GM15510 (cell line): ENCODE data around the gene NLK.

Source experiments
- POLR2A ChIP-seq: IDR thresholded peaks from 3 replicates; pipeline ENCODE4 v1.6.1; 2011; ENCODE audit warnings: borderline replicate concordance; ENCODE audit not compliant: insufficient read length; ENCODE audit errors: extremely low read depth

Gene NLK

GRCh38 chr17:28144019-28144418 is 101.5 kb downstream of the NLK start:
- no peak for TF ChIP-seq POLR2A

GRCh38 chr17:28145348-28145747 is 102.9 kb downstream of the NLK start:
- no peak for TF ChIP-seq POLR2A

GRCh38 chr17:28147017-28147416 is 104.5 kb downstream of the NLK start:
- no peak for TF ChIP-seq POLR2A

- TF ChIP-seq POLR2A, result no peak
Observed at GRCh38 chr17:28151001-28151400, 108.5 kb downstream of the NLK start.

GRCh38 chr17:28154214-28154613 is 111.7 kb downstream of the NLK start:
- TF ChIP-seq POLR2A, result no peak

GRCh38 chr17:28159004-28159403 is 116.5 kb downstream of the NLK start:
- TF ChIP-seq POLR2A, result no peak

GRCh38 chr17:28159924-28160323 is 117.4 kb downstream of the NLK start:
- no peak for TF ChIP-seq POLR2A

- no peak for TF ChIP-seq POLR2A
Observed at GRCh38 chr17:28160610-28161009, 118.1 kb downstream of the NLK start.

- no peak for TF ChIP-seq POLR2A
Observed at GRCh38 chr17:28161311-28161710, 118.8 kb downstream of the NLK start.

- no peak for TF ChIP-seq POLR2A
Observed at GRCh38 chr17:28166478-28166877, 124.0 kb downstream of the NLK start.

GRCh38 chr17:28169621-28170349 is 127.3 kb downstream of the NLK start:
- no peak for TF ChIP-seq POLR2A

- no peak for TF ChIP-seq POLR2A
Observed at GRCh38 chr17:28170771-28171170, 128.3 kb downstream of the NLK start.

- no peak for TF ChIP-seq POLR2A
Observed at GRCh38 chr17:28173031-28173561, 130.6 kb downstream of the NLK start.

GRCh38 chr17:28173801-28174200 is 131.3 kb downstream of the NLK start:
- no peak for TF ChIP-seq POLR2A

GRCh38 chr17:28174352-28175046 is 132.0 kb downstream of the NLK start:
- TF ChIP-seq POLR2A, result no peak

GRCh38 chr17:28177351-28177750 is 134.9 kb downstream of the NLK start:
- no peak for TF ChIP-seq POLR2A
